Panc1 (cell line): ENCODE data around the gene RASGRF2. TPM values are rescaled to one million over a fixed set of nuclear protein-coding genes. Genes with fewer than 3 reads are reported as not detected.

ENCODE experiments used
- ATAC-seq: fragments of 200-7000 bp; cut with Tn5 transposase; 2 replicates; pipeline ENCODE4 v1.9.1; 2020; ENCODE audit warnings: mild to moderate bottlenecking, moderate library complexity
- BruUV-seq: library from RNA; stranded (reverse); fragments of 400-500 nt; replicated peaks from 2 replicates; lab custom pipeline; 2021; lab: Mats Ljungman, UMichigan
- CTCF ChIA-PET: fragments of 300-600 bp; sonication (Branson Sonifier 250); formaldehyde crosslinking; loops from one replicate; lab custom pipeline; 2022; ENCODE audit warnings: antibody characterized with exemption; lab: Charles Lee
- POLR2A ChIA-PET: fragments of 300-600 bp; sonication (Branson Sonifier 250); formaldehyde crosslinking; loops from one replicate; lab custom pipeline; 2022; ENCODE audit warnings: antibody characterized with exemption; lab: Charles Lee
- DNase-seq: peaks from one replicate; pipeline ENCODE4 v3.0.0-alpha.2; 2010; ENCODE audit warnings: low read depth, low spot score
- H3K27ac ChIP-seq: 2 replicates; pipeline ENCODE4 v1.5.1; 2011; ENCODE audit warnings: mild to moderate bottlenecking, low read length, inconsistent platforms
- H3K27me3 ChIP-seq: fragments of 200-500 bp; sonication (Bioruptor generic); 2 replicates; pipeline ENCODE4 v1.6.0; 2014; ENCODE audit warnings: low read length, inconsistent platforms; ENCODE audit not compliant: control insufficient read depth, insufficient read depth
- H3K36me3 ChIP-seq: fragments of 200-500 bp; sonication (Bioruptor generic); 2 replicates; pipeline ENCODE4 v1.5.1; 2014; ENCODE audit warnings: inconsistent platforms, mild to moderate bottlenecking, low read length, moderate library complexity; ENCODE audit not compliant: control insufficient read depth, insufficient read depth
- H3K4me1 ChIP-seq: 2 replicates; pipeline ENCODE4 v1.5.1; 2011; ENCODE audit warnings: inconsistent platforms, mild to moderate bottlenecking, low read length, moderate library complexity; ENCODE audit not compliant: control insufficient read depth, insufficient read depth
- H3K4me3 ChIP-seq, 2 experiments: 2 replicates each; pipeline ENCODE4 v1.5.1; 2011 to 2012; ENCODE audit warnings: low read depth in 2 of 2, low read length in 2 of 2, mild to moderate bottlenecking in 2 of 2, inconsistent platforms in 1 of 2, moderate library complexity in 1 of 2
- H3K9me3 ChIP-seq: fragments of 200-500 bp; sonication (Bioruptor generic); 2 replicates; pipeline ENCODE4 v1.5.1; 2014; ENCODE audit warnings: low read depth, mild to moderate bottlenecking, inconsistent platforms, low read length, moderate library complexity; ENCODE audit not compliant: control insufficient read depth, insufficient read depth
- CTCF ChIP-seq: fragments of 450-650 bp; IDR thresholded peaks from 2 replicates; pipeline ENCODE4 v1.5.1; 2017; ENCODE audit warnings: mild to moderate bottlenecking
- POLR2AphosphoS5 ChIP-seq: IDR thresholded peaks from 2 replicates; pipeline ENCODE4 v1.6.1; 2012; ENCODE audit warnings: mild to moderate bottlenecking, low read depth, low read length, moderate library complexity
- SIN3A ChIP-seq: IDR thresholded peaks from 2 replicates; pipeline ENCODE4 v1.6.1; 2012; ENCODE audit warnings: low read depth, mild to moderate bottlenecking, low read length, moderate library complexity, borderline replicate concordance; ENCODE audit not compliant: insufficient read depth
- TCF7L2 ChIP-seq: IDR thresholded peaks from 2 replicates; pipeline ENCODE4 v1.6.1; 2011; ENCODE audit warnings: mild to moderate bottlenecking, low read depth, low read length, inconsistent platforms
- in situ Hi-C: cut with HindIII; loops from 2 replicates; pipeline ENCODE4 v1.10.0; 2016; ENCODE audit warnings: low sequenced_read_pairs, low pct_unique_long_range_greater_than_20kb
- intact Hi-C: fragments of 100-400 bp; cut with micrococcal nuclease; formaldehyde crosslinking; loops from one replicate; pipeline ENCODE4 v1.10.0; 2022; ENCODE audit not compliant: unreplicated experiment
- total RNA-seq: library from RNA; stranded (reverse); gene quantifications from one replicate; pipeline ENCODE4 v1.2.1, GENCODE V29; 2021; ENCODE audit not compliant: unreplicated experiment
- TF ChIP-seq, protein P1 (sequence below), 2 experiments: IDR thresholded peaks; 2 replicates each; pipeline ENCODE4 v1.6.1; 2011 to 2012; ENCODE audit warnings: low read depth in 2 of 2, control low read depth in 1 of 2, low read length in 1 of 2, mild to moderate bottlenecking in 1 of 2, moderate library complexity in 1 of 2; ENCODE audit not compliant: insufficient read depth in 1 of 2

RASGRF2 gene
- total RNA-seq, 1 experiment from 2014 or later, result 4.7 TPM

GRCh38 chr5:81241001-81241400, 280.8 kb downstream of the RASGRF2 start:
- ATAC-seq, result no peak
- intact Hi-C loops (loop anchor here (10.0 kb wide), 1 partner anchor 54 kb away; no protein-coding TSS in a partner anchor), in situ Hi-C loops (no loop called here)
- BruUV-seq, result no TSS peak
- H3K9me3 ChIP-seq, result no peaks in the 10 kb centered on the region
- no peaks in the 10 kb centered on the region for H3K36me3 ChIP-seq
- no peak overlapping the region for H3K27ac ChIP-seq
- ChIA-PET CTCF (no interaction called here), POLR2A (interaction anchor here (0.6 kb wide), 1 partner anchor 1066 kb away, joined by 3 read pairs; no protein-coding TSS in a partner anchor)
- TF ChIP-seq, protein P1, sequence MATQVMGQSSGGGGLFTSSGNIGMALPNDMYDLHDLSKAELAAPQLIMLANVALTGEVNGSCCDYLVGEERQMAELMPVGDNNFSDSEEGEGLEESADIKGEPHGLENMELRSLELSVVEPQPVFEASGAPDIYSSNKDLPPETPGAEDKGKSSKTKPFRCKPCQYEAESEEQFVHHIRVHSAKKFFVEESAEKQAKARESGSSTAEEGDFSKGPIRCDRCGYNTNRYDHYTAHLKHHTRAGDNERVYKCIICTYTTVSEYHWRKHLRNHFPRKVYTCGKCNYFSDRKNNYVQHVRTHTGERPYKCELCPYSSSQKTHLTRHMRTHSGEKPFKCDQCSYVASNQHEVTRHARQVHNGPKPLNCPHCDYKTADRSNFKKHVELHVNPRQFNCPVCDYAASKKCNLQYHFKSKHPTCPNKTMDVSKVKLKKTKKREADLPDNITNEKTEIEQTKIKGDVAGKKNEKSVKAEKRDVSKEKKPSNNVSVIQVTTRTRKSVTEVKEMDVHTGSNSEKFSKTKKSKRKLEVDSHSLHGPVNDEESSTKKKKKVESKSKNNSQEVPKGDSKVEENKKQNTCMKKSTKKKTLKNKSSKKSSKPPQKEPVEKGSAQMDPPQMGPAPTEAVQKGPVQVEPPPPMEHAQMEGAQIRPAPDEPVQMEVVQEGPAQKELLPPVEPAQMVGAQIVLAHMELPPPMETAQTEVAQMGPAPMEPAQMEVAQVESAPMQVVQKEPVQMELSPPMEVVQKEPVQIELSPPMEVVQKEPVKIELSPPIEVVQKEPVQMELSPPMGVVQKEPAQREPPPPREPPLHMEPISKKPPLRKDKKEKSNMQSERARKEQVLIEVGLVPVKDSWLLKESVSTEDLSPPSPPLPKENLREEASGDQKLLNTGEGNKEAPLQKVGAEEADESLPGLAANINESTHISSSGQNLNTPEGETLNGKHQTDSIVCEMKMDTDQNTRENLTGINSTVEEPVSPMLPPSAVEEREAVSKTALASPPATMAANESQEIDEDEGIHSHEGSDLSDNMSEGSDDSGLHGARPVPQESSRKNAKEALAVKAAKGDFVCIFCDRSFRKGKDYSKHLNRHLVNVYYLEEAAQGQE (IDR thresholded peaks at IDR 0.05; ENCODE audit: insufficient read depth in 1 of 2, low read depth in 2 of 2, low read length in 1 of 2), result no peak
- no peak for TF ChIP-seq POLR2AphosphoS5
- TF ChIP-seq CTCF, result no peak
- TF ChIP-seq TCF7L2, result no peak
- no peak for TF ChIP-seq SIN3A
- H3K4me1 ChIP-seq, result no peaks in the 10 kb centered on the region
- no peak overlapping the region for H3K4me3 ChIP-seq
- H3K27me3 ChIP-seq, result no peaks in the 10 kb centered on the region
- no peak for DNase-seq

DNA sequence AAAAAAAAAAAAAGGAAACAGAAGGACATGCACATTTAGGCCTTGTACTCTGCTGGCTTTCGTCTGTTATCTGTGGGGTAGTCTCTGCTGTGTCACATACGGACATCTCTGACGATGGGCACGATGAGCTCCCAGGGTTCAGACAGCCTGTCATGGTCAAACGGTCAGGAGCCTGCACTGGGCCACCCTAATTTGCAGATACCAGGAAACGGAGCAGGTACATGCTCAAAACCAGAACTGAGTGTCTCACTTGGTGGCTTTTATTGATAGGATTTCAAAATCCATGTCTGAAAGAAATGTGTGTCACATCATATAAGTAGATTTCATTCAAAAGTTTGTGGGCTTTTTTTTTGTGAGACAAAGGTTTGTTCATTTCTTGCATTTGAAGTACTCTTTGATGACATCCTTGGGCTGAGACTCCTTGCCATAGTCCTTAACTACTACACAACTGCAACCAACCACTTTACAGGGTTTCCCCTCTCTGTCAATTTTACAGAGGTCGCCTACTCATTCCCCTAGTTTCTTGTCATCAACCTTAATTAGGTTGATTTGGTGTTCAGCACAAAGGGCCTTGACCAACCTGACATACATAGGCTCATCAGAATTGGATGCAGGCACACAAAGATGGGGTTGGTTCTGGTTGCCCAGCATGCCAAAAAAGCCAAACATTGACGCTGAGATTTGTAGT, 281.9 kb downstream of the RASGRF2 start:
- in situ Hi-C loops, result no loop called here
- intact Hi-C loops, result loop anchor here (10.0 kb wide), 1 partner anchor 53 kb away; no protein-coding TSS in a partner anchor
- no peak for ATAC-seq

More for the DNA sequence above, 281.9 kb downstream of the RASGRF2 start:
- no peaks in the 10 kb centered on the region for H3K27me3 ChIP-seq
- no peak overlapping the region for H3K27ac ChIP-seq
- H3K36me3 ChIP-seq, result no peaks in the 10 kb centered on the region
- H3K4me3 ChIP-seq, result no peak overlapping the region
- CTCF ChIA-PET, result no interaction called here
- no peak for DNase-seq
- no TSS peak for BruUV-seq
- POLR2A ChIA-PET, result interaction anchor here (0.6 kb wide), 1 partner anchor 1065 kb away, joined by 3 read pairs; no protein-coding TSS in a partner anchor
- H3K9me3 ChIP-seq, result no peaks in the 10 kb centered on the region
- no peaks in the 10 kb centered on the region for H3K4me1 ChIP-seq
- TF ChIP-seq TCF7L2 (no peak), POLR2AphosphoS5 (no peak), CTCF (no peak), SIN3A (no peak)
- TF ChIP-seq, protein P1 (IDR thresholded peaks at IDR 0.05; ENCODE audit: insufficient read depth in 1 of 2, low read depth in 2 of 2, low read length in 1 of 2), result no peak
